K562 (cell line): Measurements from ENCODE around the gene TNNT1. TPM values are rescaled to one million over a fixed set of nuclear protein-coding genes. Genes with fewer than 3 reads are reported as not detected.

ENCODE experiments used
- BMI1 ChIP-seq: fragments of 150-350 bp; IDR thresholded peaks from 2 replicates; pipeline ENCODE4 v1.6.1; 2014; ENCODE audit warnings: low read length
- FOXJ3 ChIP-seq: sonication (generic); formaldehyde crosslinking; IDR thresholded peaks from 2 replicates; pipeline ENCODE4 v1.4.0; 2020; ENCODE audit warnings: mild to moderate bottlenecking, missing genetic modification reagents
- FOXK1 ChIP-seq: sonication (generic); formaldehyde crosslinking; IDR thresholded peaks from 2 replicates; pipeline ENCODE4 v1.8.0; 2022; ENCODE audit warnings: missing genetic modification reagents, mild to moderate bottlenecking, borderline replicate concordance
- JUN ChIP-seq, 2 experiments: sonication (generic) in 1 of 2; formaldehyde crosslinking in 1 of 2; IDR thresholded peaks; 2 replicates each; pipeline versions ENCODE4 v1.6.1 to v1.8.0; 2012 to 2022; ENCODE audit warnings: borderline replicate concordance in 2 of 2, mild to moderate bottlenecking in 2 of 2, improper control_type of control experiment in 1 of 2, low read depth in 1 of 2, low read length in 1 of 2, missing genetic modification reagents in 1 of 2
- MAFK ChIP-seq: IDR thresholded peaks from 2 replicates; pipeline ENCODE4 v1.6.1; 2011; ENCODE audit warnings: low read length, improper control_type of control experiment
- RNF2 ChIP-seq: sonication (generic); IDR thresholded peaks from 2 replicates; pipeline ENCODE4 v1.6.1; 2016
- SMARCB1 ChIP-seq: IDR thresholded peaks from 2 replicates; pipeline ENCODE4 v1.6.1; 2011; ENCODE audit warnings: improper control_type of control experiment, low read depth; ENCODE audit not compliant: insufficient read length
- SOX6 ChIP-seq: fragments of 450-650 bp; IDR thresholded peaks from 2 replicates; pipeline ENCODE4 v1.6.1; 2014; ENCODE audit warnings: mild to moderate bottlenecking
- SRF ChIP-seq, 2 experiments: fragments of 250-450, 450-650 bp in 1 of 2; sonication (Bioruptor Pico) in 1 of 2; sonication (generic) in 1 of 2; formaldehyde crosslinking; IDR thresholded peaks; 2 replicates each; pipeline versions ENCODE4 v1.5.0 to v1.5.1; 2020 to 2022; ENCODE audit warnings: mild to moderate bottlenecking in 1 of 2, missing genetic modification reagents in 1 of 2
- ZBTB33 ChIP-seq: sonication (generic); formaldehyde crosslinking; IDR thresholded peaks from 2 replicates; pipeline ENCODE4 v1.8.1; 2023; ENCODE audit warnings: mild to moderate bottlenecking, missing genetic modification reagents
- ZNF609 ChIP-seq: sonication (generic); formaldehyde crosslinking; IDR thresholded peaks from 2 replicates; pipeline ENCODE4 v1.8.1; 2023; ENCODE audit warnings: missing genetic modification reagents, mild to moderate bottlenecking, borderline replicate concordance
- polyA plus RNA-seq, 8 experiments: library from polyadenylated mRNA; depleted of rRNA in 4 of 8; stranded (reverse) in 5 of 8; unstranded in 3 of 8; fragments of >200 nt; fragmentation: Nextera tagmentation in 2 of 8; fragmentation: Illumina TruSeq in 1 of 8; extraction: Ambion mirVana in 2 of 8; extraction: Trizol in 1 of 8; gene quantifications; 2 replicates each; pipeline versions ENCODE4 v1.2.1 to v1.2.3, GENCODE V29; 2011 to 2014; ENCODE audit warnings: inconsistent platforms in 1 of 8, missing spikeins in 1 of 8
- total RNA-seq, 7 experiments: library from RNA; depleted of rRNA in 6 of 7; stranded (reverse); fragments of >200 nt in 6 of 7; fragmentation: Illumina TruSeq in 2 of 7; extraction: Trizol in 2 of 7; gene quantifications; 2 replicates each; pipeline versions ENCODE4 v1.2.1 to v1.2.3, GENCODE V29; 2011 to 2021; ENCODE audit warnings: low replicate concordance in 1 of 7
- TF ChIP-seq, protein P1 (sequence below), 2 experiments: fragments of 450-650 bp; conservative IDR thresholded peaks; 2 replicates each; pipeline ENCODE4 v1.6.1; 2017; ENCODE audit warnings: mild to moderate bottlenecking in 2 of 2, moderate library complexity in 2 of 2
- TF ChIP-seq, protein P2 (sequence below): sonication (generic); formaldehyde crosslinking; IDR thresholded peaks from 2 replicates; pipeline ENCODE4 v1.8.0; 2022; ENCODE audit warnings: mild to moderate bottlenecking, missing genetic modification reagents
- TF ChIP-seq, protein P3 (sequence below): fragments of 250-450 bp; sonication (Bioruptor Pico); IDR thresholded peaks from 2 replicates; pipeline ENCODE4 v1.8.0; 2021; ENCODE audit warnings: mild to moderate bottlenecking, moderate library complexity

The TNNT1 gene
- total and polyA plus RNA-seq, 9 of the 15 experiments (the other 6 are each of a cell fraction or from before 2014, with no cell fraction given), result 31.8 to 390 (median 227) TPM

- TF ChIP-seq FOXK1, result no peak
- TF ChIP-seq FOXJ3 (CRISPR knock-in tag), result 0 out of 2 replicates have a peak, but pooled peaks have one; percentile 58
- TF ChIP-seq, protein P1, sequence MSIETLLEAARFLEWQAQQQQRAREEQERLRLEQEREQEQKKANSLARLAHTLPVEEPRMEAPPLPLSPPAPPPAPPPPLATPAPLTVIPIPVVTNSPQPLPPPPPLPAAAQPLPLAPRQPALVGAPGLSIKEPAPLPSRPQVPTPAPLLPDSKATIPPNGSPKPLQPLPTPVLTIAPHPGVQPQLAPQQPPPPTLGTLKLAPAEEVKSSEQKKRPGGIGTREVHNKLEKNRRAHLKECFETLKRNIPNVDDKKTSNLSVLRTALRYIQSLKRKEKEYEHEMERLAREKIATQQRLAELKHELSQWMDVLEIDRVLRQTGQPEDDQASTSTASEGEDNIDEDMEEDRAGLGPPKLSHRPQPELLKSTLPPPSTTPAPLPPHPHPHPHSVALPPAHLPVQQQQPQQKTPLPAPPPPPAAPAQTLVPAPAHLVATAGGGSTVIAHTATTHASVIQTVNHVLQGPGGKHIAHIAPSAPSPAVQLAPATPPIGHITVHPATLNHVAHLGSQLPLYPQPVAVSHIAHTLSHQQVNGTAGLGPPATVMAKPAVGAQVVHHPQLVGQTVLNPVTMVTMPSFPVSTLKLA (conservative IDR thresholded peaks at IDR 0.05), result peak in 1 of 2 experiments; percentile 48; a peak in 2 of 4 replicates
- no peak for TF ChIP-seq SMARCB1
- no peak for TF ChIP-seq MAFK
- no peak for TF ChIP-seq ZNF609 (CRISPR knock-in tag)
- TF ChIP-seq, protein P2, sequence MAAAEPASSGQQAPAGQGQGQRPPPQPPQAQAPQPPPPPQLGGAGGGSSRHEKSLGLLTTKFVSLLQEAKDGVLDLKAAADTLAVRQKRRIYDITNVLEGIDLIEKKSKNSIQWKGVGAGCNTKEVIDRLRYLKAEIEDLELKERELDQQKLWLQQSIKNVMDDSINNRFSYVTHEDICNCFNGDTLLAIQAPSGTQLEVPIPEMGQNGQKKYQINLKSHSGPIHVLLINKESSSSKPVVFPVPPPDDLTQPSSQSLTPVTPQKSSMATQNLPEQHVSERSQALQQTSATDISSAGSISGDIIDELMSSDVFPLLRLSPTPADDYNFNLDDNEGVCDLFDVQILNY, result no peak
- TF ChIP-seq, protein P3, sequence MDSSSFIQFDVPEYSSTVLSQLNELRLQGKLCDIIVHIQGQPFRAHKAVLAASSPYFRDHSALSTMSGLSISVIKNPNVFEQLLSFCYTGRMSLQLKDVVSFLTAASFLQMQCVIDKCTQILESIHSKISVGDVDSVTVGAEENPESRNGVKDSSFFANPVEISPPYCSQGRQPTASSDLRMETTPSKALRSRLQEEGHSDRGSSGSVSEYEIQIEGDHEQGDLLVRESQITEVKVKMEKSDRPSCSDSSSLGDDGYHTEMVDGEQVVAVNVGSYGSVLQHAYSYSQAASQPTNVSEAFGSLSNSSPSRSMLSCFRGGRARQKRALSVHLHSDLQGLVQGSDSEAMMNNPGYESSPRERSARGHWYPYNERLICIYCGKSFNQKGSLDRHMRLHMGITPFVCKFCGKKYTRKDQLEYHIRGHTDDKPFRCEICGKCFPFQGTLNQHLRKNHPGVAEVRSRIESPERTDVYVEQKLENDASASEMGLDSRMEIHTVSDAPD (CRISPR knock-in tag), result no peak
- peak; percentile 61; the same call in 1 of the 2 replicates for TF ChIP-seq BMI1
- TF ChIP-seq SRF (CRISPR knock-in tag; IDR thresholded peaks at IDR 0.05), result no peak
- TF ChIP-seq JUN (IDR thresholded peaks at IDR 0.05; ENCODE audit: borderline replicate concordance, low read depth, low read length), result 0 out of 2 replicates have a peak, but pooled peaks have one; percentile 33
- TF ChIP-seq JUN (CRISPR knock-in tag; IDR thresholded peaks at IDR 0.05; ENCODE audit: borderline replicate concordance), result 0 out of 2 replicates have a peak, but pooled peaks have one; percentile 74
- no peak for TF ChIP-seq RNF2
- no peak for TF ChIP-seq ZBTB33 (CRISPR knock-in tag)
- no peak for TF ChIP-seq SOX6
Measured at GRCh38 chr19:55113570-55114039, 35.4 kb downstream of the TNNT1 start (continued).
